HCT116 (cell line): ENCODE data around the gene KANK2. TPM values are rescaled to one million over a fixed set of nuclear protein-coding genes. Genes with fewer than 3 reads are reported as not detected.

Source experiments
- ATAC-seq: fragments of 200-7000 bp; cut with Tn5 transposase; 2 replicates; pipeline ENCODE4 v1.9.1; 2020; ENCODE audit warnings: mild to moderate bottlenecking, moderate library complexity
- BruUV-seq: library from RNA; stranded (reverse); fragments of 400-500 nt; replicated peaks from 2 replicates; lab custom pipeline; 2021; lab: Mats Ljungman, UMichigan
- CTCF ChIA-PET: fragments of 300-600 bp; sonication (Branson Sonifier 250); formaldehyde crosslinking; loops from one replicate; lab custom pipeline; 2021; ENCODE audit warnings: antibody characterized with exemption; lab: Charles Lee
- POLR2A ChIA-PET: fragments of 300-600, 350-600 bp; sonication (Branson Sonifier 250); formaldehyde crosslinking; loops from one replicate; lab custom pipeline; 2021; ENCODE audit warnings: antibody characterized with exemption; lab: Charles Lee
- RAD21 ChIA-PET, 2 experiments: fragments of 300-600 bp; sonication (Branson Sonifier 250); formaldehyde crosslinking; loops; one replicate each; lab custom pipeline; 2023; ENCODE audit warnings: low total read pairs in 2 of 2; ENCODE audit not compliant: uncharacterized antibody in 2 of 2, unreplicated experiment in 2 of 2, low non-redundant PET in 1 of 2; lab: Charles Lee
- DNase-seq: peaks from one replicate; pipeline ENCODE4 v3.0.0-alpha.2; 2010; ENCODE audit warnings: low read depth, low spot score
- H2AFZ ChIP-seq: fragments of 200-600 bp; shearing (Covaris generic), sonication (generic); 2 replicates; pipeline ENCODE4 v1.6.1; 2017; ENCODE audit warnings: low read depth, mixed run types, mixed read lengths, antibody characterized with exemption, low read length; ENCODE audit not compliant: poor library complexity, severe bottlenecking
- H3K27ac ChIP-seq: 2 replicates; pipeline ENCODE4 v1.5.1; 2012; ENCODE audit warnings: low read depth, low read length
- H3K27me3 ChIP-seq: fragments of 200-600 bp; sonication (generic); 2 replicates; pipeline ENCODE4 v1.6.1; 2016; ENCODE audit warnings: mixed run types, low read length, mixed read lengths; ENCODE audit not compliant: insufficient read depth
- H3K36me3 ChIP-seq, 2 experiments: fragments of 200-500 bp in 1 of 2; fragments of 200-600 bp in 1 of 2; sonication (Bioruptor generic) in 1 of 2; sonication (generic) in 1 of 2; 2 replicates each; pipeline versions ENCODE4 v1.5.1 to v1.6.1; 2014 to 2016; ENCODE audit warnings: low read length in 2 of 2, inconsistent platforms in 1 of 2, mixed read lengths in 1 of 2, mixed run types in 1 of 2; ENCODE audit not compliant: insufficient read depth in 2 of 2, control insufficient read depth in 1 of 2
- H3K4me1 ChIP-seq, 2 experiments: fragments of 200-600 bp in 1 of 2; sonication (generic) in 1 of 2; 2 replicates each; pipeline versions ENCODE4 v1.5.1 to v1.6.1; 2012 to 2017; ENCODE audit warnings: low read length in 2 of 2, inconsistent platforms in 1 of 2, mild to moderate bottlenecking in 1 of 2, mixed read lengths in 1 of 2, mixed run types in 1 of 2, moderate library complexity in 1 of 2; ENCODE audit not compliant: insufficient read depth in 2 of 2, control insufficient read depth in 1 of 2
- H3K4me2 ChIP-seq: fragments of 200-600 bp; sonication (generic); 2 replicates; pipeline ENCODE4 v1.6.1; 2017; ENCODE audit warnings: mixed run types, low read length, mixed read lengths
- H3K4me3 ChIP-seq, 2 experiments: fragments of 200-600 bp in 1 of 2; sonication (generic) in 1 of 2; replicated peaks in 1 of 2; 2 replicates each; pipeline ENCODE4 v1.5.1; 2011 to 2016; ENCODE audit warnings: low read length in 2 of 2, control low read depth in 1 of 2, low read depth in 1 of 2, mild to moderate bottlenecking in 1 of 2, mixed read lengths in 1 of 2, mixed run types in 1 of 2
- H3K79me2 ChIP-seq: fragments of 200-600 bp; sonication (generic); 2 replicates; pipeline ENCODE4 v1.6.1; 2017; ENCODE audit warnings: mild to moderate bottlenecking, mixed run types, low read length, moderate library complexity, mixed read lengths; ENCODE audit not compliant: insufficient read depth
- H3K9ac ChIP-seq: fragments of 200-600 bp; sonication (generic); 2 replicates; pipeline ENCODE4 v1.6.1; 2016; ENCODE audit warnings: low read length, mixed read lengths
- H3K9me2 ChIP-seq: fragments of 200-600 bp; sonication (generic), shearing (Covaris generic); 2 replicates; pipeline ENCODE4 v1.6.1; 2017; ENCODE audit warnings: mixed run types, mild to moderate bottlenecking, moderate library complexity; ENCODE audit not compliant: insufficient read depth
- H3K9me3 ChIP-seq, 2 experiments: fragments of 200-500 bp in 1 of 2; fragments of 200-600 bp in 1 of 2; sonication (Bioruptor generic) in 1 of 2; sonication (generic) in 1 of 2; 2 replicates each; pipeline ENCODE4 v1.6.1; 2014 to 2017; ENCODE audit warnings: low read length in 2 of 2, mixed read lengths in 2 of 2, inconsistent platforms in 1 of 2, low read depth in 1 of 2, mild to moderate bottlenecking in 1 of 2, mixed run types in 1 of 2, moderate library complexity in 1 of 2; ENCODE audit not compliant: control insufficient read depth in 1 of 2, insufficient read depth in 1 of 2
- H4K20me1 ChIP-seq: fragments of 200-600 bp; sonication (generic), shearing (Covaris generic); 2 replicates; pipeline ENCODE4 v1.6.1; 2017; ENCODE audit warnings: mixed run types, mild to moderate bottlenecking, moderate library complexity; ENCODE audit not compliant: insufficient read depth
- ATF3 ChIP-seq: IDR thresholded peaks from 2 replicates; pipeline ENCODE4 v1.6.1; 2012
- CEBPB ChIP-seq: IDR thresholded peaks from 2 replicates; pipeline ENCODE4 v1.6.1; 2012; ENCODE audit warnings: low read depth
- EGR1 ChIP-seq: IDR thresholded peaks from 2 replicates; pipeline ENCODE4 v1.6.1; 2012; ENCODE audit warnings: low read depth
- ELF1 ChIP-seq: IDR thresholded peaks from 2 replicates; pipeline ENCODE4 v1.6.1; 2012; ENCODE audit warnings: low read depth, borderline replicate concordance
- FOSL1 ChIP-seq: IDR thresholded peaks from 2 replicates; pipeline ENCODE4 v1.6.1; 2012; ENCODE audit warnings: low read depth
- JUND ChIP-seq: IDR thresholded peaks from 2 replicates; pipeline ENCODE4 v1.6.1; 2012
- POLR2A ChIP-seq: IDR thresholded peaks from 2 replicates; pipeline ENCODE4 v1.7.0; 2011; ENCODE audit warnings: borderline replicate concordance; ENCODE audit not compliant: insufficient read depth, insufficient read length; ENCODE audit errors: extremely low read depth
- POLR2AphosphoS5 ChIP-seq: IDR thresholded peaks from 2 replicates; pipeline ENCODE4 v1.6.1; 2011; ENCODE audit warnings: mild to moderate bottlenecking, low read depth, low read length, moderate library complexity
- RAD21 ChIP-seq: IDR thresholded peaks from 2 replicates; pipeline ENCODE4 v1.6.1; 2012; ENCODE audit warnings: low read depth, mild to moderate bottlenecking
- REST ChIP-seq: IDR thresholded peaks from 2 replicates; pipeline ENCODE4 v1.6.1; 2012; ENCODE audit warnings: low read depth
- SP1 ChIP-seq: IDR thresholded peaks from 2 replicates; pipeline ENCODE4 v1.6.1; 2012; ENCODE audit warnings: low read depth
- SRF ChIP-seq: IDR thresholded peaks from 2 replicates; pipeline ENCODE4 v1.6.1; 2012; ENCODE audit warnings: low read depth
- TCF7L2 ChIP-seq: IDR thresholded peaks from 2 replicates; pipeline ENCODE4 v1.7.0; 2011; ENCODE audit warnings: borderline replicate concordance, inconsistent platforms; ENCODE audit not compliant: insufficient read depth, insufficient read length; ENCODE audit errors: extremely low read depth
- YY1 ChIP-seq: IDR thresholded peaks from 2 replicates; pipeline ENCODE4 v1.6.1; 2011; ENCODE audit warnings: low read length, low read depth, moderate library complexity, mild to moderate bottlenecking; ENCODE audit not compliant: insufficient replicate concordance; ENCODE audit errors: extremely low read depth
- ZFX ChIP-seq: fragments of 450-650 bp; IDR thresholded peaks from 2 replicates; pipeline ENCODE4 v1.6.1; 2017
- ZNF274 ChIP-seq: fragments of 200-500 bp; sonication (Bioruptor generic); IDR thresholded peaks from 2 replicates; pipeline ENCODE4 v1.6.1; 2014; ENCODE audit warnings: mild to moderate bottlenecking, low read depth, low read length, inconsistent platforms
- intact Hi-C: fragments of 100-400 bp; cut with micrococcal nuclease; formaldehyde crosslinking; loops from 2 replicates; pipeline ENCODE4 v1.10.0; 2022
- total RNA-seq: library from RNA; stranded (reverse); gene quantifications from one replicate; pipeline ENCODE4 v1.2.1, GENCODE V29; 2021; ENCODE audit not compliant: unreplicated experiment
- TF ChIP-seq, protein P1 (sequence below): IDR thresholded peaks from 2 replicates; pipeline ENCODE4 v1.6.1; 2012

Gene KANK2
- total RNA-seq, 1 experiment from 2014 or later = 43.6 TPM

GRCh38 chr19:11115895-11116446 lies 81.4 kb downstream of the KANK2 start:
- Histone ChIP-seq H3K9me3 (no peaks in the 10 kb centered on the region), H3K27me3 (no peaks in the 10 kb centered on the region), H3K79me2 (peaks cover 19% of the 10 kb centered on the region; the same call in 1 of the 2 replicates), H4K20me1 (no peaks in the 10 kb centered on the region; the same call in 1 of the 2 replicates), H3K4me3 (no peak overlapping the region), H3K9ac (no peak overlapping the region), H3K4me1 (no peaks in the 10 kb centered on the region), H3K9me2 (no peaks in the 10 kb centered on the region), H3K27ac (no peak overlapping the region), H3K36me3 (peaks cover 68 to 69% of the 10 kb centered on the region in 2 experiments), H2AFZ (no peak overlapping the region), H3K4me2 (no peak overlapping the region)
- ATAC-seq (no peak), DNase-seq (no peak)
- intact Hi-C loops = no loop called here
- POLR2A ChIA-PET = no interaction called here
- RAD21 ChIA-PET = no interaction called here
- no TSS peak for BruUV-seq
- CTCF ChIA-PET = no interaction called here
- no peak for TF ChIP-seq SP1
- no peak for TF ChIP-seq YY1
- TF ChIP-seq POLR2AphosphoS5 = no peak
- TF ChIP-seq ZFX = no peak
- TF ChIP-seq ATF3 = no peak
- no peak for TF ChIP-seq JUND
- TF ChIP-seq ZNF274 = no peak
- no peak for TF ChIP-seq SRF
- TF ChIP-seq EGR1 = no peak
- TF ChIP-seq CEBPB = no peak
- TF ChIP-seq ELF1 = no peak
- TF ChIP-seq FOSL1 = no peak
- TF ChIP-seq REST = no peak
- TF ChIP-seq POLR2A = no peak
- TF ChIP-seq, protein P1, sequence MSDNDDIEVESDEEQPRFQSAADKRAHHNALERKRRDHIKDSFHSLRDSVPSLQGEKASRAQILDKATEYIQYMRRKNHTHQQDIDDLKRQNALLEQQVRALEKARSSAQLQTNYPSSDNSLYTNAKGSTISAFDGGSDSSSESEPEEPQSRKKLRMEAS = no peak
- TF ChIP-seq TCF7L2 = no peak
- TF ChIP-seq RAD21 = no peak
